SK-N-MC (cell line): ENCODE measurements around the gene SERHL2.

Experiments used
- EZH2 ChIP-seq: fragments of 200-600 bp; sonication (generic); IDR thresholded peaks from one replicate; pipeline ENCODE4 v1.6.1; 2017; ENCODE audit warnings: antibody characterized with exemption
- POLR2AphosphoS5 ChIP-seq: IDR thresholded peaks from 2 replicates; pipeline ENCODE4 v1.6.1; 2012; ENCODE audit warnings: mild to moderate bottlenecking, low read depth, low read length, borderline replicate concordance

GRCh38 chr22:42619261-42620063, 65.7 kb downstream of the SERHL2 start:
- TF ChIP-seq POLR2AphosphoS5 (no peak), EZH2 (no peak)
